ENCODE results near the gene CCL25. TPM values are rescaled to one million over a fixed set of nuclear protein-coding genes. Genes with fewer than 3 reads are reported as not detected.
"Not testable (repeated sequence)": the region's sequence is repeated elsewhere in the genome, so short reads cannot be mapped to it uniquely, and the experiment has no call there.

The CCL25 gene
- total and polyA plus RNA-seq, 4 donors: 25.2 TPM; not detected in 3

DNA sequence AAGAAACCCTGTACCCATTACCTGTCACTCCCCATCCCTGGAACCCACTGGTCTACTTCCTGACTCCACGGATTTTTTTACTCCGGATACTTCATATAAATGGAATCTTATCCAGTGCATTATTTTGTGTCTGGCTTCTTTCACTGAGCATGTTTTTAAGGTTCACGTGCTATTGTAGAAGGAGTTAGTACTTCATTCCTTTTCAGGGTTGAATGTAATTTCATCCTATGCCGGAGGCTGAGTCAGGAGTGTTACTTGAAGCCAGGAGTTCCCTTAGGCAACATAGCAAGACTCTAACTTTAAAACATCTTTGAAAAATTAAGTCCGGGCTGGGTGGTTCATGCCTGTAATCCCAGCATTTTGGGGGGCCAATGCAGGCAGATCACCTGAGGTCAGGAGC lies 29.2 kb upstream of the CCL25 start:
- WGBS, 2 donors: 46 to 48% methylated on average over 5 of the region's 5 CpGs
- intact Hi-C loops (cut with DNase I): no loop called here
- ATAC-seq (ENCODE audit: low FRiP score) (no peak), DNase-seq (no peak)
- no peaks in the 10 kb centered on the region for H3K4me1 ChIP-seq (ENCODE audit: control insufficient read depth in 1 of 2, insufficient read depth in 2 of 2, low read length in 2 of 2)
- no peaks in the 10 kb centered on the region for H3K9me3 ChIP-seq (ENCODE audit: control insufficient read depth, low read length)
- H3K27ac ChIP-seq (ENCODE audit: low read depth in 1 of 2, low read length in 2 of 2): no peak overlapping the region
- no peaks in the 10 kb centered on the region for H3K27me3 ChIP-seq (ENCODE audit: control insufficient read depth in 1 of 2, insufficient read depth in 2 of 2, low read length in 1 of 2)
- H3K4me3 ChIP-seq (ENCODE audit: low read length in 2 of 2): no peak overlapping the region
- H3K36me3 ChIP-seq (ENCODE audit: control insufficient read depth in 1 of 2, insufficient read depth in 2 of 2, low read length in 1 of 2): no peaks in the 10 kb centered on the region

DNA sequence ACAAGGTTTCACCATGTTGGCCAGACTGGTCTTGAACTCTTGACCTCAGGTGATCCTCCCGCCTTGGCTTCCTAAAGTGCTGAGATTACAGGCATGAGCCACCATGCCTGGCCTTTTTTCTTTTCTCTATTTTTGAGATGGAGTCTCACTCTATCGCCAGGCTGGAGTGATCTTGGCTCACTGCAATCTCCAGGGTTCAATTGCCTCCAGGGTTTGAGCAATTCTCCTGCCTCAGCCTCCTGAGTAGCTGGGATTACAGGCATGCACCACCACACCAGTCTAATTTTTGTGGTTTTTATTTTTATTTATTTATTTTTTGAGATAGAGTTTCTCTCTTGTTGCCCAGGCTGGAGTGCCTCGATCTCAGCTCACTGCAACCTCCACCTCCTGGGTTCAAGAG lies 28.3 kb upstream of the CCL25 start:
- WGBS, 2 donors: 97 to 98% methylated on average over 3 of the region's 3 CpGs
- H3K9me3 ChIP-seq (ENCODE audit: control insufficient read depth, low read length); H3K27ac ChIP-seq (ENCODE audit: low read depth in 1 of 2, low read length in 2 of 2); DNase-seq; intact Hi-C loops (cut with DNase I); H3K27me3 ChIP-seq (ENCODE audit: control insufficient read depth in 1 of 2, insufficient read depth in 2 of 2, low read length in 1 of 2); H3K4me3 ChIP-seq (ENCODE audit: low read length in 2 of 2); H3K4me1 ChIP-seq (ENCODE audit: control insufficient read depth in 1 of 2, insufficient read depth in 2 of 2, low read length in 2 of 2); H3K36me3 ChIP-seq (ENCODE audit: control insufficient read depth in 1 of 2, insufficient read depth in 2 of 2, low read length in 1 of 2); ATAC-seq (ENCODE audit: low FRiP score): not testable (repeated sequence)

DNA sequence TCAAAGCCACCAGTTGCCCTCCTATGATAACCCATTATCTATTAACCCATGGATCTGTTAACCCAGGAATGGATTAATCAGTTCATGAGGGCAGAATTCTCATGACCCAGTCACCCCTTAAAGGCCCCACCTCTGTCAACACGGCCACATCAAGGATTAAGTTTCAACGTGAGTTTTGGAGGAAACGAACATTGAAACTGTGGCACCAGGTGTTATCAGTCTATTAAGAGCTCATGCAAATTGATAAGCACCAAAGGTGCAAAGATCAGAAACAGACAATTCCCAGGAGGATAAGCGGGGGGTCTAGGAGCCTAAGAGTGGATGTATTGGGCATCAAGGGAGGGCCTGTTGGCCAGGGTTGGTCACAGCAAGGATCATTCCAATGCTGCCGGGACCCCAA lies 27.2 kb upstream of the CCL25 start:
- H3K36me3 ChIP-seq (ENCODE audit: control insufficient read depth in 1 of 2, insufficient read depth in 2 of 2, low read length in 1 of 2): no peaks in the 10 kb centered on the region
- no peak overlapping the region for H3K27ac ChIP-seq (ENCODE audit: low read depth in 1 of 2, low read length in 2 of 2)
- DNase-seq (no peak), ATAC-seq (ENCODE audit: low FRiP score) (no peak)
- no peak overlapping the region for H3K4me3 ChIP-seq (ENCODE audit: low read length in 2 of 2)
- no peaks in the 10 kb centered on the region for H3K27me3 ChIP-seq (ENCODE audit: control insufficient read depth in 1 of 2, insufficient read depth in 2 of 2, low read length in 1 of 2)
- no peaks in the 10 kb centered on the region for H3K9me3 ChIP-seq (ENCODE audit: control insufficient read depth, low read length)
- intact Hi-C loops (cut with DNase I): no loop called here
- no peaks in the 10 kb centered on the region for H3K4me1 ChIP-seq (ENCODE audit: control insufficient read depth in 1 of 2, insufficient read depth in 2 of 2, low read length in 2 of 2)
- WGBS, 2 donors: 86 to 87% methylated on average over 5 of the region's 5 CpGs

DNA sequence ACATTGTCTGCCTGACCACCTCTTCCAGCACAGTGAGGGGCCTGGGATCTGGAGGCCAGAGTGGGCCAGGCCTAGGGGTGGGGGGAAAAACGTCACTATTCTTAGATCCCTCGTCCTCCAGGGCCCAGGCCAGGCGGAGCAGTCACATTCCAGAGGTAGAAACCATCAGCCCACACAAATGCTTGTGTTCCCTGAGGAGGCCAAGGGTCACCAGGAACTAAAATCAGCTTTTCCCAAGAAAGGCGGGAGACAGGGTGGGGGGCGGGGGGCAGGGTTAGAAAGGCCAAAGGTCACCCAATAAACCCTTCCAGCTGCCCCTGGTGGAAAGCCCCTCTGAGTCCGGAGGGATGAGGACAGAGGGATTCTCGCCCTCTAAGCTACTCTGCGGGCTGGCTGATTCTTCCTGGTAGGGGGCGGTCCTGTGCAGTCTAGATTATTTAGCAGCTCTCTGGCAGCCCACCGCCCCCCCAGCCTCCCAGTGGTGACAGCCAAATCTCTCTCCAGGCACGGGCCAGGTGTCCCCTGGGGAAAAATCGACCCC lies 23.5 kb upstream of the CCL25 start:
- Histone ChIP-seq H3K4me3 (ENCODE audit: low read length in 2 of 2) (no peak overlapping the region), H3K4me1 (ENCODE audit: control insufficient read depth in 1 of 2, insufficient read depth in 2 of 2, low read length in 2 of 2) (no peaks in the 10 kb centered on the region), H3K36me3 (ENCODE audit: control insufficient read depth in 1 of 2, insufficient read depth in 2 of 2, low read length in 1 of 2) (no peaks in the 10 kb centered on the region), H3K9me3 (ENCODE audit: control insufficient read depth, low read length) (no peaks in the 10 kb centered on the region), H3K27me3 (ENCODE audit: control insufficient read depth in 1 of 2, insufficient read depth in 2 of 2, low read length in 1 of 2) (no peaks in the 10 kb centered on the region), H3K27ac (ENCODE audit: low read depth in 1 of 2, low read length in 2 of 2) (no peak overlapping the region)
- 25 to 34% methylated on average over 12 of the region's 12 CpGs for WGBS, 2 donors
- DNase-seq: no peak
- intact Hi-C loops (cut with DNase I): no loop called here
- no peak for ATAC-seq (ENCODE audit: low FRiP score)

DNA sequence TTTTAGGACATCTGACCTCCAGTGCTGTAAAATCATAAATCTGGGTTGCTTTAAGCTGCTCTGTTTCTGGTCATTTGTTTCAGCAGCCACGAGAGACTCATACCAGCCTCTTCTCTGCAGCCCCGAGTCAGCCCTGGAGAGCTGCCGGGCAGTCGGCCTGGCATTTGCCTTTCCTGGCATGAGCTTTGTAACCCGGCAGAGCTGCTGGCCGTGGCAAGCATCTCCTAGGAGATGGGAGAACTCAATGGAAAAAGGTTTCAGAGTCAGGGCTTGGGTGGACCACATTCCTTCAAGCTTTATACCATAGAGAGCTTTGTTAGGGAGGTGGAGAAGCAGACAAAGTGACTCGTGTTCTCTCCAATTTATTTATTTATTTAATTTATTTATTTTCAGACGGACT lies 21.6 kb upstream of the CCL25 start:
- Histone ChIP-seq H3K27me3 (ENCODE audit: control insufficient read depth in 1 of 2, insufficient read depth in 2 of 2, low read length in 1 of 2) (no peaks in the 10 kb centered on the region), H3K36me3 (ENCODE audit: control insufficient read depth in 1 of 2, insufficient read depth in 2 of 2, low read length in 1 of 2) (no peaks in the 10 kb centered on the region), H3K27ac (ENCODE audit: low read depth in 1 of 2, low read length in 2 of 2) (no peak overlapping the region), H3K9me3 (ENCODE audit: control insufficient read depth, low read length) (no peaks in the 10 kb centered on the region), H3K4me3 (ENCODE audit: low read length in 2 of 2) (no peak overlapping the region), H3K4me1 (ENCODE audit: control insufficient read depth in 1 of 2, insufficient read depth in 2 of 2, low read length in 2 of 2) (no peaks in the 10 kb centered on the region)
- no peak for DNase-seq
- 61 to 68% methylated on average over 8 of the region's 8 CpGs for WGBS, 2 donors
- intact Hi-C loops (cut with DNase I): no loop called here
- ATAC-seq (ENCODE audit: low FRiP score): no peak

DNA sequence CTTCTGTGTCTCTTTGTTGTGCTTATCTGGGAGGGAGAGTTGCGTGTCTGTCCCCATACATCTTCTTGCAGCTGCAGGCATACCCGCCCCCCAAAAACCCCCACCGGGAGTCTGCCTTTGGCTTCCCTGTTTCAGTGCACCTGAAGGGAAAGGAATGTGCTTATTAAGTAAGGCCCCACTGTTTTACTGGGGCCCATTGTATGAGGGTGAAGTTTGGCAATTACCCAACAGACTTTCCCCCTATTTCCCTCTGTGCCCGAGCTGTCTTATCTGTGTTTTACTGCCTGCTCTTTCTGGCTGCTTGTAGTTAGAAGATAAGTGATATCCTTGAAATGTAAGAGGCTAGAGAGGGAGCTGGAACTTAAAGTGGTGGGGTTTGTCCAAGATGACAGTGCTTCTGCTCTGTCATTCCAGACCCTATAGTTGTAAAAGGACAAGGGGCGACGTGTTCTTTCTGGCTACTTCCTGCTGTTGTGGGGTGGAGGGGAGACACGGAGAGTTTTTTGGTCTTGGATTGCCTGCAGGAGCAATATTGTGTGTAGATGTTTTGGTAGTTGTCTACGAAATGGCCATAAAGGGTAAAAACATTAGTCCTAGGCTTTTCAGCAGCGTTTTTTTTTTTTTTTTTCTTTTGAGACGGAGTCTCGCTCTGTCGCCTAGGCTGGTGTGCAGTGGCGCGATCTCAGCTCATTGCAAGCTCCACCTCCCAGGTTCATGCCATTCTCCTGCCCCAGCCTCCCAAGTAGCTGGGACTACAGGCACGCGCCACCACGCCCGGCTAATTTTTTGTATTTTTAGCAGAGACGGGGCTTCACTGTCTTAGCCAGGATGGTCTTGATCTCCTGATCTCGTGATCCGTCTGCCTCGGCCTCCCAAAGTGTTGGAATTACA lies 19.0 kb upstream of the CCL25 start:
- DNase-seq; H3K4me1 ChIP-seq (ENCODE audit: control insufficient read depth in 1 of 2, insufficient read depth in 2 of 2, low read length in 2 of 2); H3K9me3 ChIP-seq (ENCODE audit: control insufficient read depth, low read length); H3K4me3 ChIP-seq (ENCODE audit: low read length in 2 of 2); H3K27me3 ChIP-seq (ENCODE audit: control insufficient read depth in 1 of 2, insufficient read depth in 2 of 2, low read length in 1 of 2); H3K36me3 ChIP-seq (ENCODE audit: control insufficient read depth in 1 of 2, insufficient read depth in 2 of 2, low read length in 1 of 2); H3K27ac ChIP-seq (ENCODE audit: low read depth in 1 of 2, low read length in 2 of 2); intact Hi-C loops (cut with DNase I); ATAC-seq (ENCODE audit: low FRiP score): not testable (repeated sequence)
- 62% methylated on average over 22 of the region's 22 CpGs for WGBS, 2 donors

DNA sequence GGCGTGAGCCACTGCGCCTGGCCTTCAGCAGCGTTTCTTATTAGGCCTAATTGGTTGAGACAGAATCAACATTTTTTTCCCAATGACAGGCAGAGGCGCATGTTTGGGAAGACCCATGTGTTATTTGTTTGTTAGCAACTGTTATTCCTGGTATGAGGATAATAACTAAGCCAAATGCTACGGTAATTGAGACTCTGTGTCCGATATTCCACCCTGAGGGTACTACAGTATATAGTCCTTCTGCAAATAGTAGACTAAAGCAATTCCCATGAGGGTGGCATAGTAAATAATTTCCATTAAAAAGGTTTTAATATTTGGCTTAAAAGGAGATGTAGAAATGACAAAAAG lies 18.4 kb upstream of the CCL25 start:
- no peaks in the 10 kb centered on the region for H3K27me3 ChIP-seq (ENCODE audit: control insufficient read depth in 1 of 2, insufficient read depth in 2 of 2, low read length in 1 of 2)
- no peak overlapping the region for H3K4me3 ChIP-seq (ENCODE audit: low read length in 2 of 2)
- no peaks in the 10 kb centered on the region for H3K4me1 ChIP-seq (ENCODE audit: control insufficient read depth in 1 of 2, insufficient read depth in 2 of 2, low read length in 2 of 2)
- ATAC-seq (ENCODE audit: low FRiP score) (no peak), DNase-seq (no peak)
- H3K9me3 ChIP-seq (ENCODE audit: control insufficient read depth, low read length): no peaks in the 10 kb centered on the region
- no peaks in the 10 kb centered on the region for H3K36me3 ChIP-seq (ENCODE audit: control insufficient read depth in 1 of 2, insufficient read depth in 2 of 2, low read length in 1 of 2)
- intact Hi-C loops (cut with DNase I): no loop called here
- no peak overlapping the region for H3K27ac ChIP-seq (ENCODE audit: low read depth in 1 of 2, low read length in 2 of 2)
- WGBS, 2 donors: 91 to 92% methylated on average over 6 of the region's 6 CpGs

DNA sequence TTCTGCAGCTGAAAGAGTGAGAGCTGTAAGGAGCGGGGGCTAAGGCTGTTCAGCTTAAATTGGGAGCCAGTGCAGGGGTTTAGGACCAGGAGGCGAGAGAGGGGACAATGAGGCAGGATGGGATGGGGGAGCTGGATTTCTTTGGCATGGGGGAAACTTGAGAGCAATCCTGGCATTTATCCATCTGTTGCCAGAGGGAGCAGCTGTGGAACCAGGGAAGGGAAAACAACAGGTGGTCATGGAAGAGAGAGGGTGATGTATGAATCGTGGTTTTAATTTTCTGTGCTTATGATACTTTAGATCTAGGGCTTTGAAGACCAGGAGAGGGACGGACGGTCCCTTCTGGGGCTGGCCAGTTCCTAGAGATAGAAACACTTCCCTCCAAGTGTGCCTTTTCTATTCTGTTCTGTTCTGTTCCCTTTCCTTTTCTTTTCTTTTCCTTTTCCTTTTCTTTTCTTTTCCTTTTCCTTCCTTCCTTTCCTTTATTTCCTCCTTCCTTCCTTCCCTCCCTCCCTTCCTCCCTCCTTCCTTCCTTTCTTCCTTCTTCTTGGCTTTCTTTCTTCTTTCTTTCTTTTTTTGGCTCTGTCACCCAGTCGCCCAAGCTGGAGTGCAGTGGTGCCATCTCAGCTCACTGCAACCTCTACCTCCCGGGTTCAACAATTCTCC lies 16.0 kb upstream of the CCL25 start:
- H3K27me3 ChIP-seq (ENCODE audit: control insufficient read depth in 1 of 2, insufficient read depth in 2 of 2, low read length in 1 of 2): no peaks in the 10 kb centered on the region
- H3K4me1 ChIP-seq (ENCODE audit: control insufficient read depth in 1 of 2, insufficient read depth in 2 of 2, low read length in 2 of 2): no peaks in the 10 kb centered on the region
- no peak overlapping the region for H3K27ac ChIP-seq (ENCODE audit: low read depth in 1 of 2, low read length in 2 of 2)
- DNase-seq (no peak), ATAC-seq (ENCODE audit: low FRiP score) (no peak)
- intact Hi-C loops (cut with DNase I): no loop called here
- no peaks in the 10 kb centered on the region for H3K9me3 ChIP-seq (ENCODE audit: control insufficient read depth, low read length)
- H3K36me3 ChIP-seq (ENCODE audit: control insufficient read depth in 1 of 2, insufficient read depth in 2 of 2, low read length in 1 of 2): no peaks in the 10 kb centered on the region
- H3K4me3 ChIP-seq (ENCODE audit: low read length in 2 of 2): no peak overlapping the region
- 53 to 57% methylated on average over 7 of the region's 7 CpGs for WGBS, 2 donors

DNA sequence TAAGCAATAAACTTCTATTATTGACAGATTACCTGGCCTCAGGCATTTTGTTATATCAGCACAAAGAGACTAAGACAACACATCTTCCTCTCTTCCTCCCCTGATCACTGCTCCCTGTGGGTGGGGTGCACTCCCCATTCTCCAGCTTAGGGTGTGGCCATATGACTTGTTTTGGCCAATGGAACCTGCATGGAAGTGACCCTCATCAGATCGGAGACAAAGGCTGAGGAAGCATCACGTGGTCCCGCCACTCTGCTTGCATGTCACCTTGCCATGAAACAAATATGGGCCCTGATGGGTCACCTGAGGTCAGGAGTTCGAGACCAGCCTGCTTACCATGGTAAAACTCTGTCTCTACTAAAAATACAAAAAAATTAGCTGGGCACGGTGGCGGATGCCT lies 13.7 kb upstream of the CCL25 start:
- no peaks in the 10 kb centered on the region for H3K9me3 ChIP-seq (ENCODE audit: control insufficient read depth, low read length)
- no peak overlapping the region for H3K27ac ChIP-seq (ENCODE audit: low read depth in 1 of 2, low read length in 2 of 2)
- no peak for ATAC-seq (ENCODE audit: low FRiP score)
- DNase-seq: no peak
- intact Hi-C loops (cut with DNase I): no loop called here
- no peak overlapping the region for H3K4me3 ChIP-seq (ENCODE audit: low read length in 2 of 2)
- WGBS, 2 donors: 77 to 78% methylated on average over 6 of the region's 6 CpGs
- H3K4me1 ChIP-seq (ENCODE audit: control insufficient read depth in 1 of 2, insufficient read depth in 2 of 2, low read length in 2 of 2): no peaks in the 10 kb centered on the region
- H3K27me3 ChIP-seq (ENCODE audit: control insufficient read depth in 1 of 2, insufficient read depth in 2 of 2, low read length in 1 of 2): no peaks in the 10 kb centered on the region
- no peaks in the 10 kb centered on the region for H3K36me3 ChIP-seq (ENCODE audit: control insufficient read depth in 1 of 2, insufficient read depth in 2 of 2, low read length in 1 of 2)

Measured in aorta (tissue), 5 donors.